ENCODE results near the gene EPHA4. TPM values are rescaled to one million over a fixed set of nuclear protein-coding genes. Genes with fewer than 3 reads are reported as not detected.
"Not testable (repeated sequence)": the region's sequence is repeated elsewhere in the genome, so short reads cannot be mapped to it uniquely, and the experiment has no call there.

The EPHA4 gene
- total RNA-seq, 1 experiment from 2014 or later: 0.41 TPM

DNA sequence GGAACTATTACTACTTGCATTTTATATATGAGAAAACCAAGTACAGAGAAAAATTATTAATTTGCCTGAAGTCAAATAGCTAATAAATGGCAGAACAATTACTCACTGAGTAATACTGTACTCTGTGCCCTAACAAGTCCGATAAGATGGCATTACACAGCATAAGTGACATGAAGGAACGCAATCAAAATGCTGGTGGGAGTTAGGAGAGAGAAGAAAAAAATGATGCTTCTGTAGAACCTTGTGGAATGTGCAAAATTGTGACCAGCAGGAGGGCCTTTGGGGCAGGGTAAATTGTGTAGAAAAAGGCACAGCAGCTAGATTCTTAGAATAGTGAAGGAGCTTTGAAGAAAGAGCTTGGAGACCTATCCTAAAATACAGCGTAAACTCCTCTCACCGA lies 32.9 kb downstream of the EPHA4 start:
- no peak for DNase-seq (ENCODE audit: low spot score)

DNA sequence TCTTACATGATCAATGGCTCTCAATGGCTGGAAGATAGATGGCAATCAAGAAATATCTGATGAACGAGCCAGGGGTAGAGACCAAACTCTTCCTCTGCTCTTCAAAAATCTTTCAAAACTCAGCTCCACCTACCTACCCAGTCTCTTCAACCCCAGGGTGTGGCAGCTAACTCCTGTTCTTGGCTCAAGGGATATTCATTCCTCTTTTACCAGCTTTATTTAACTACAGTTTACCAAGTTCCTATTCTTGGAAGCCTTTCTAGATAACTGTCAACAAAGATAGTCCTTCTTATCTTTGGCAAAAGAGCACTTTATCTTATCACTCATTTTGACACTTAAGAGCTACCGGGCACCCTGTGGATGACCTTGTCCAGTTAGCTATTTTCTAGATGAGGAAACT lies 36.3 kb downstream of the EPHA4 start:
- DNase-seq (ENCODE audit: low spot score): no peak

DNA sequence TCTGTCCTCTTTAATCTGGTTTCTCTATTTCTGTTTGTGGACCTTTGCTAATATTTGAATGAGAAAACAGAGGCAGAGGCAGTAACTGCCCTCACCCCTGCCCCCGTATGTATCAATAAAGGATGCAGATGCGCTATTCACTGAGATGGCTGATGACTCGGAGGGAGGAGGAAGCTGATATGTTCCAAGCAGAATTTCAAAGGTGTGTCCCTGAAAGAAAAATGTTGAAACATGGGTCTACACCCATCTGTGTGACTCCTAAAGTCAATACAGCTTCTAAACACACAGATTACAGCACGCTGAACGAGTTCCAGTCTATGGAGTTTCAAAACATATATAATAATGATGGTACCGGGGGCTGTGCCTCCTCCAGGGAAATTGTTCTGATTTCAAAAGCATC lies 38.8 kb downstream of the EPHA4 start:
- no peak for DNase-seq (ENCODE audit: low spot score)

DNA sequence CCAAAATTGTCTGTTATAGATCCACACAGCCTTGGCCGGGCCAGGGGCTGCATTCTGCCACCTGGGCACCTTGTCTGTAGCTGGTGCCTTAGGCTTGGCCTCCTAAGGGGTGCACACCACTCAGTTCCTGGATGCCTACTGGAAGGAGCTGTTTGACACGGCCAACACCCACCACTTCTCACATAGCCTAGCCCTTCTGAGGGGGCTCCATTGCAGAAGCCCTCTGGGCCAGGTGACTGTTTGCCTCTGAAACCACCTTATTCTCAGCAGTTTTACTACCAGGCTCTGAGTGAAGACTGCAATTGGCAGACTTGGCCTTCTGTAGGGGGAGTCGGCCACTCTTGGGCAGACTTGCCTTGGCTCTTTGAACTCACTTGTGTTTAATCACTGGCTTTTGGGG lies 39.5 kb downstream of the EPHA4 start:
- no peak for DNase-seq (ENCODE audit: low spot score)

DNA sequence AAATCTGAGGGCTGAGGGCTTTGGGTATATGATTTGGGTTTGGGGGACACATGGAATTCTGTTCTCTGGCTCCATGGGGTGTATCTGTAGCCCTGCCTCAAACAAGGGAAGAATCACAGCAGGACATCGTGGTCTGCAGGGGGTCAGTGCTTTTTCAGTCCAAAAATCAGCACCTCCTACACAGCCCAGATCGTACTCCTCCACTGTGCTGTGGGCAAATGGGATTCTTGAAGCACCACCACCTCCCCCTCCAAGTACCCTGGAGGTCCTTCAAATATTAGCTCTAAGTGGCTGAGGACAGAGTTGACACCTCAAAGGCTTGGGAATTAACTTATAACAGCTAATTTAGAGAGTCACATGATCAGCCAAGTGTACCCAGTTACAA lies 41.5 kb downstream of the EPHA4 start:
- no peak for DNase-seq (ENCODE audit: low spot score)

DNA sequence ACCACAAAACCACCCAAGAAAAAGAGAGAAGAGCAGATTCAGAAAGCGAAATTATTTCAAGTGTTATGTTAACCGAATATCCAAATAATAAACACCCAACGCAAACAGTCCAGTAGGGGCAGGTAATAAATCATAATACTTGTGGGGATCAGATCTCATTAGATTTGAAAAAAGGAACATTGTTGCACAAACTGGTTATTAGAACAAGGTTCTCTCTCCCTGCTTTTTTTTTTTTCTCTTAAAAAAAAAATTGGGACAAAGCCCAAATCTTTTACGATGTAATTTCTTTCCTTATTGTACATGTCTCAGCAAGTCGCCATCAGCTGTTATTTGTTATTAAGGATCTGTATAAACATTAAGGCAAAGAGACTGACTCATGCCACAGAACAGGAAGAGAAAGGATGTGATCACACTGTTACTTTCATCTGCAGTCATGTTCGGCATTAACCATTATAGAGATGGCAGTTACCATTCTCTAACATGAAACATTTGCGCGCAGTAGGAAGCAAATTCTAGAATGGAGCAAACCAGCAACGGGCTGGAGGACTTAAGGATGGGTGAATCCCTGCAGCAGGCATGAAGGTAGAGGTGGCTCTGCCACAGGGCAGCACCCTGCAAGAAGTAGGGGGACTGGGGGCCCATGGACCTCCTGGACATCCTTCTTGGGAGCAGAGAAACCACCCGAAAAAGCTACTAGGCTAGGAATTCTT lies 42.0 kb downstream of the EPHA4 start:
- DNase-seq (ENCODE audit: low spot score): no peak

DNA sequence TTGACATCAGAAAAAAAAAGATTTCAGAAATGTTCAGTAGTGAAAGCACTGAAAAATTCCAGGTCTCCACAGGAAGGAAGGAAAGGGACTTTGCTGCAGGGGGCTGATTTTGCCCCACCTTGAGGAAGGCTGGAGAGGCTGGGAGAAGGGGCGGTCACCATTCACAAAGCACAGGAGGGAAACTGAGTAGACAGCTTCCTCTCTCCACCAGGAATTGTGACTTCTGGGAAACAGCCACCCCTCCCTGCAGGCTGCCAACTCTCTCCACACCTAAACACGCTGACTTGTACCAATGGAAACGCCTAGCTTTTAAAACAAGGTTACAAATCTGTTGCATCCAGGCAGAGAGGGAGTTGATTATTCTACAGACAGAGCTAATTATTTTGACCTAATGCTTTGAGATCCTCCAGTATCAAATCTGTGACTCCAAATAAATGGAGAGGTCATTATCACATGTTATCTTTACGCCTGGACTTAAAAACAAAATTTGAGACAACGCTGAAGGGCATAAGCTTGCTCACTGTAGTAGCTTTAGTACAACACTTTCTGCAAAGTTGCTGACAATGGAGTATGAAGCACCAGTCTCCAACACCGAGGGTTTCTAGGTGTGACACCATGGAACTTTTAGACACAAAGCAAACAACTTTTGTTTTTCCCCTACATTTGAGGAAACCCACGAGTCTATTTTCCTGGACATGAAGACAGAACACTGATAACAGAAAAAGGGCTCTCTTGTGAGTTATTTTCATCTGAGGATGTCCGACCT lies 42.7 kb downstream of the EPHA4 start:
- no peak for DNase-seq (ENCODE audit: low spot score)

DNA sequence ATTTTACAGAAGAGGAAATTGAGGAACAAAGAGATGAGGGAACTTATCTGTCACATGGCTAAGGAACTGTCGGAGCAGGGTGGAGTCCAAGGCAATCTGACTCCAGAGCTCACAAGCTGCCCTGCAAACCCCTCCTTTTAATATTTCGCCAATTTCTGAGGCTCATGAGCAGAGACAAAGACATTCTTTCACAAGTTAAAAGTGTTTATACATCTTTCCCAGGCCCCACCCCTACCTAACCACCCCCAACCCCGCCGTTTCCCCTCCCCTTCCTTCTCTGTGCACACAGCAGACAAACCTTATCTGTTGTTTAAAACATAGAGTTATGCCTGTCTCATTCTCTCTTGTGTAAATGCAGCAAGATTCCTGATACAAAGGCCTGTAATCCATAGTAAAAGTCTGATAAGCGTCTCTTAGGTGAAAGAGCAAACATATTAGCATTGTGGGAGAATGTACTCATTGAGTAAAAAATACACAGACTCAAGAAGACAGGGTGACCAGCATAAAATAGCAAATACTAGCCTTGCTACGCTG lies 44.3 kb downstream of the EPHA4 start:
- no peak for DNase-seq (ENCODE audit: low spot score)

DNA sequence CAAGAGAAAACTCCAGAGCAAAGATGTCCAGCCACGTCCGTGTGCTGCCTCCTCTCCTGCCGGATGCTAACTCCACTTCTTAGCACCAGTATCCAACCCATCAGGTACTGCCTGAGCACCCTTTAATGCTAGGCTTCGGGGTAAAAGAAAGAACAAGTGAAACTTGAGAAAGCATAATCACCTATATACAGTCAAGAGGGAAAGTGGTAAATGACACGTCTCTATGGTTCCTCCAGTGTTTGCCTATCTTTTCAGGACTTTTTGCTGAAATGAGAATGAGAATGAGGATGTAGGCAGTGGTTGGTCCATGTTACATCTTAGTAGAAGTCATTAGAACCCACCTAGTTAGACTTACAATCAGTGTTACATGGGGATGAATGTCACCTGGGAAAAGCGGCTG lies 47.9 kb downstream of the EPHA4 start:
- no peak for DNase-seq (ENCODE audit: low spot score)

DNA sequence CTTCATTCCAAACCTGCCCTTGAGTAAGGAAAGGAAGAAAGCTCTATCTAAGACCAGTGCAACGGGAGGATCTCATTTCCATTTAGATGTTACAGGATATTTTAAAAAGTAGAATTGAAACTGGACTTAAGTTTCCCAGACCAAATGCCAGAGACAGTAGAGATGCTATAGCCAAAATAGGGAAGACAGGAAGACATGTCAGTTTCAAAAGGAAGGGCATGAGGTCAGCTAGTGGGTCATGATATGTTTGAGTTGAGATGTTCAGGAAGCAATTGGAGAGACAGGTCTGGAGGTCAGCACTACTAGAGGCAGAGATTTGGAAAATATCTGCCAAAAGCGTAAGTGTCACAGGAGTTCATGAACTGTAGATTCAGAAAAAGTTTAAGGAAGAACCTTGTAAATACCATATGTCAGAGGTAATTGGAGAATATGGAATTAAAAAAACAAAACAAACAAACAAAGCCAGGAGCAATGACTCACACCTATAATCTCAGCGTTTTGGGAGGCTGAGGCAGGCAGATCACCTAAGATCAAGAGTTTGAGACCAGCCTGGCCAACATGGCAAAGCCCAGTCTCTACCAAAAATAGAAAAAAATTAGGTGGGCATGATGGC lies 50.8 kb downstream of the EPHA4 start:
- no peak for DNase-seq (ENCODE audit: low spot score)

DNA sequence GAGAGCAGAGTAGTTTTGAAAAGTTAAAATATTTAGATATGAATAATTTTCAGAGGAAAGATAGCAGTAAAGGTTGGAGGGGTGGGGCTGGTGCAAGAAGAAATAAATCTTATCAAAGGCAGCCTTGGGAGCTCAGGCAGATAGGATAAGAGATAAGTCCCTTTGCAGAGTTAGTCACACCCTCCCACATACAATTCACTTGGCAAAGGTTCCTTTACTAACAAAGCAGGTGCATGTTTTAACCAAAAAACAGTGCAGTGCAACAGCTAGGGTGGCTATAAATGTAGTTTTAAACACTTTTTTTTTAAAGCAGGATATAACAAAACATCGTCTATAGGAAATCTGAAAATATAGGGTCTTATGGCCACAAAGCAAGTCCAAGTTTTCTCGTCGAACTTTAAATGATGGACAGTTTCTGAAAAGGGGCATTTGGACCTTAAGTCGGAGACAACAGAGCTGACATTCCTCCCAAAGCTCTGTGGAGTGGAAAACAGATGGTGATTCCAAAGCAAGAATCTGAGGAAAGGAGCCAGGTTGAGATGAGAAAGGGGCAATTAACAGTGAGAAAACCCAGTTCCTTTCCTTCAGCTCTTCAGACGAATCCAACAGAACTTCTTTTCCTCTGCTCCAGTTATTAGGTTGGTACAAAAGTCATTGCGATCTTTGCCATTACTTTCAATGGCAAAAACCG lies 53.0 kb downstream of the EPHA4 start:
- DNase-seq (ENCODE audit: low spot score): no peak

DNA sequence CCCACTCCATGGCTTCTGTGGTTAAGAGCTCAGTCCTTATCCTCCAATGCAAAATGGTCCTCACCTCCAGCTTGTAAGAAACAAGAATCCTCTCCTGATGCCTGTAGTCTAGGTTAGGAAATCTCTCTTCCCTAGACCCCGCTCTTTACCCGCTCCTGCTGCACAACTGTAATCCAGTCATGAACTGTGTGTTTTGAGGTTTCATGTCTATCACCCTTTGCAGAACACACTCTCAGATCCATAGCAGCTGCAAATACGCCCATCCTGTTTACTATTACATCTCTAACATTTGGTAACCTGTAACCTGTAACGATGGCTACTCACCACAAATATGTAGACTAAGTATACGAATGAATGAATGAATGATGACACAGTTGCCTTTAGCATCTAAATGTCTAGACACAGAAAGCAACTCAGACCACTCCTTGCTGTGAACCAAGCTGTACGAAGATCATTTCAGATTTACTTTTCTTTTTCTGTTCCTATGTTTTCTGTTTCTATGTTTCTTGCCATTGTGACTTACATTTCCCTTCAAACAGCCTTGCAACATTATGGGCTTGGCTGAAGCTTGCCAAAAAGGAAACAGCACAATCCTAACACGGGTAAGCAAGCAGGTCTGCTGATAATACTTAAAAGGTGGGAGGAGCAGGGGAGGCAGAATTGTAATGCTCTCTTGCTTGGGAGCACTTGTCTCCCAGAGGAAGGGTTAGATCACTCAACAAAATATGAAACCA lies 53.7 kb downstream of the EPHA4 start:
- DNase-seq (ENCODE audit: low spot score): no peak

DNA sequence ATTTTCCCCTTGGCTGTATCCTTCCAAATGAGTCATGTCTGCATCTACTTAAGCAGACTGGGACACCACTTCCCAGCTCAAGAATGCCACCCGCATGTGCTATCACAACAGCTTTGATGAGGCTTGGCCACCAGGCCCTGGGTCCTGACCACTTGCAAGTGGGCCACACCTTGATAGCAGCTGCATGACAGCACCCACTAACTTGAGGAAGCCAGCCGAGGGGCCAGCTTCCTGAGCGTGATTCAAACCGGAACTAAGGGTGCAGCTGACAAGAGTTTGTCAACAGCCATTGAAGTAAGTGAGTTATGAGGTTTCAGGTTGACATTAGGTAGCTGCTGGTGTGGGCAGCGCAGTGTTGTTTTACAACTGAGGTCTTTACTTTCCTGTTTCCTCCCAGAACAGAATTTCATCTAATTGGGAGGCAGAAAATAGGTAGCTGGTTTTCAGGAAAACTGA lies 54.4 kb downstream of the EPHA4 start:
- DNase-seq (ENCODE audit: low spot score): no peak

DNA sequence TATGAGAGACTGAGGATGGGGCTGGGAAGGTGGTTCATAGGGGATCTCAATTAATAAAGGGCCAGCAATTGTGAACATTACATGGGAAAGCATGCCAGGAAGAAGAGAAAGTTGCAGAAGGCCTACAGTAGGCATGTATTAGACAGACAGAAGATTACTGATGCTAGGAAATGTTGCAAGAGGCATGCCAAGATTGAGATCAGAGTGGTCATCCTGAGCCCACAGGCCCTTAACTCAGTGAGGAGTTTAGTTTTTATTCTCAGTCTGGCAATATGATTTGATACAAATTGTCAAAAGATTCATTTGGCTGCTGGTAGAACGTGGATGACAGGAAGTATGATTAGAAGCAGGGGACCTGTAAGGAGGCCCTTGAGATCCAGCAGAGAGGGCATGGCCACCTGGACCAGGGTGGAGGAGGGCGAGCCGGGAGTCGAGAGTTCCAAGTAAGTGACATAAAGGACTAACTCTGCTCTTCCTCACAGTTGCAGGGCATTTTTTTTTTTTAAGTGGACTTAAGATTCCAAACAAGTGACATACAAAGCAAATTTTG lies 54.9 kb downstream of the EPHA4 start:
- no peak for DNase-seq (ENCODE audit: low spot score)

DNA sequence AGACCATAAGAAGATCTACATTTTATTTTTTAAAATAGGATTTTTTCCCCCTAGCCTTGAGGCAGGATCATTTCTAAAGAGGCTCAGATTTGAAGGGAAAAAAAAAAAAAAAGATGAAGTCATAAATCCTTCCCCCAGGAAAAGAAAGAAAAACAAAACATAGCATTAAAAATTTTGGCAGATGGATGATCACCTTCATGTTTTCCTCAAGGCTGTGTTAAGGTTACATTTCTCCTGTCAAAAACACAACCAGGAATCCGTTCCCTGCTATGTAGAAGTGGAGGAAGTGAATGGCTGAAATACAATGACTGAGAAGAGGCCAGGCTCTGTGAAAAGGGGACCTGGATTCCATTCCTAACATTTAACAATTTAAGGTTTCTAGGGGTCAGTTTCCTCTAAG lies 56.2 kb downstream of the EPHA4 start:
- no peak for DNase-seq (ENCODE audit: low spot score)

DNA sequence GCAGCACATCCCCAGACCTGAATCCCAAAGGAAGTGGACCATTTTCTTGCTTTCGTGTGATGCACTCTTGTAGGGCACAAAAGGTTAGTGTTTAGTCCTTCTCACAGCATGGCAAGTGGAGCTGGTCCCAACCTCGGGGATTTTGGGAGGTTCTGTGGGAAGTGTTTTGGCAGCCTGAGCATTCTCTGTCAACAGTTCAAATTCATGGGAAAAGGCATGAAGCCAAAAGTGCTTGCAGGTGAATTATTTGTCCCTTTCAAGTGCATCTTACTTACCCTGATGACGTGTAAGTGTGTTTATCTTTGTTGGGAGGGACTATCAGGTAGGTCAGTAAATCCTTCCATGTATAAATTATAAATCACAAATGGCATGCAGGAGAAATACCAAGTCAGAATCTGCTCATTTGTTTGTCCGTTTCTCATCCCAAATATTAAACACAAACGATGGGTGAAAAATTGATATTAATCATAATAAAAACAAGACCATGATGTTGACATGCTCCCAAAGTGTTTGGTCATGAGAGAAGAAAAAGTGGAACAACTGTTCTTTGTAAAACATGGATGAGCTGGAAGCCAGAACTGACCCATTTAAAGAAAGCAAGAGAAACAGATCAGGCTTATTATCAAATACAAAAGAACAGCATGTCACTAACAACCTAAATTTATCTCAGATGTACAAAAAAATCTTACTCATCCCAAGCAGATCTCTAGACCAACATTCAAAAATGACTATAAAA lies 57.6 kb downstream of the EPHA4 start:
- DNase-seq (ENCODE audit: low spot score): no peak

DNA sequence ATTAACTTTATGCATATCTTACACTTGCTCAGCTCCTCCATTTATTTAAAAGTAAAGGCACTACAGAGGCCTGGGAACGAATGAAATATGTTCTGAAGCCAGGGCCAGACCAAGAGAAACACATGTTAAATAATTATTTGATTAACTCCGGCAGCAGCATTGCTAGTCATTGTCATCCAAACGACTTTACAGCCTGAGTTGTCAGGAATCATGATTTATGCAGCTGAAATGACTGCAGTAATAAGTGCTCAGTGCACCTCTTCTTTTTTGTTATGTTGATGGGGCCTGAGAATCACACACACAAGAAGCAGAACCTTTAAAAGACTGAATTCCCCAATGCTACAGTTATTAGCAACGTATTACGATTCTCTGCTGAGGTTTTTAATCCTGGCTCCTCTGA lies 58.9 kb downstream of the EPHA4 start:
- DNase-seq (ENCODE audit: low spot score): no peak

DNA sequence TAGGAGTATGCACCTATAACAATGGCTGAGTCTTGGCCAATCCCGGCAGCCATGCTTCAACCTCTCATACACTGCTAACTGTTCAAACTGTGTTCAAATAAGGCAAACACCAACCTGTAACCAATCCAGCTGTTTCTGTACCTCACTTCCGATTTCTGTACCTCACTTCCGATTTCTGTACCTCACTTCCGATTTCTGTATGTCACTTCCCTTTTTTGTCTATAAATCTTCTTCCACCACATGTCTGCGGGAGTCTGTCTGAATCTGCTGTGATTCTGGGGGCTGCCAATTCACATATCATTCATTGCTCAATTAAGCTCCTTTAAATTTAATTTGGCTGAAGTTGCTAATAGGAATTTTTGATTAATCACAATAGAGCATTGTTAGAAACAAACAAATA lies 60.8 kb downstream of the EPHA4 start:
- not testable (repeated sequence) for DNase-seq (ENCODE audit: low spot score)

DNA sequence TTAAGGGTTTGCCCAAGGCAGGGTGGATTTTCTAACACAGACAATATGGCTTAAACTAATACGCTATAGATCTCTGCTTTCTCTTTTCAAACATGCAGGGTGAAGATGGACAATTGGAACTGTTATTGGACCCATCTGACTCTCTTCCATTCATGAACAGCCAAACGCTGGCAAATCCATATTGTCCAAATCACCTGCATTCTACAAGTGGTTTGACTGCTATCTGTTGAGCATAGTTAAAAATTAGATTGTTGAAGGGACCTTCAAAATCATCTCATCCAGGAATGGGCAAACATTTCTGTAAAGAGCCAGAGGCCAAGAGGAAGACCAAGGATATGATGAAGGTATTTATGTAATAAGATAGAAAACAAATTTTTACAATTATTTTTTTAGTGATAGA lies 65.6 kb downstream of the EPHA4 start:
- no peak for DNase-seq (ENCODE audit: low spot score)

DNA sequence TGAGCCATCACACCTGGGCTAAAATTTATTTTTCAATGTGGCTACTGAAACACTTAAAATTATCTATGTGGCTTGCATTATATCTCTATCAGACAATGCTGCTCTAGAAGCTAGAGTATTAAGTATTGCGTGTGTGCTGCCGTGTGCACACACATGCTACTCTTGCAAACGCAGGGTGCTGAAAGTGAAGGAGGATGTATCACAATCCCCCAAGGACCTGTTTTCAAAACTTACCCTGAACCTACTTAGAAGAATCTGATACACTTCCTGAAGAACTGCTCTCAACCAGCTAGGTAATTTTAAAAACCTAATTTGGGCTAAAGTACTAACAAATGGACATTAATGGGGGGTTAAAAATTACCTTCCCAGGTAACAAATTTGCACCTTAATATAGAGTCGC lies 66.5 kb downstream of the EPHA4 start:
- DNase-seq (ENCODE audit: low spot score): no peak
